Tibial nerve (tissue), 4 donors: ENCODE data around the gene NPHP4. TPM values are rescaled to one million over a fixed set of nuclear protein-coding genes. Genes with fewer than 3 reads are reported as not detected.

Source experiments
- DNase-seq, 2 donors: peaks; one replicate each; pipeline ENCODE4 v3.0.0-alpha.2; 2019; ENCODE audit warnings: low spot score in 2 of 2
- H3K27ac ChIP-seq, 4 donors: fragments of 200-600 bp; sonication (generic) in 3 of 4; one replicate each; pipeline ENCODE4 v1.5.1; 2017 to 2019; ENCODE audit warnings: mild to moderate bottlenecking in 1 of 4
- H3K27me3 ChIP-seq, 2 donors: fragments of 200-600 bp; sonication (generic) in 1 of 2; one replicate each; pipeline versions ENCODE4 v1.5.1 to v1.6.0; 2017 to 2019
- H3K36me3 ChIP-seq, 3 donors: fragments of 200-600 bp; sonication (generic); one replicate each; pipeline ENCODE4 v1.5.1; 2018 to 2019
- H3K4me1 ChIP-seq, 4 donors: fragments of 200-600 bp; sonication (generic) in 3 of 4; one replicate each; pipeline ENCODE4 v1.5.1; 2017 to 2019
- H3K4me3 ChIP-seq, 4 donors: fragments of 200-600 bp; sonication (generic) in 3 of 4; one replicate each; pipeline ENCODE4 v1.5.1; 2017 to 2019; ENCODE audit warnings: mild to moderate bottlenecking in 1 of 4, moderate library complexity in 1 of 4
- H3K9me3 ChIP-seq, 4 donors: fragments of 200-600 bp; sonication (generic) in 3 of 4; one replicate each; pipeline ENCODE4 v1.5.1; 2017 to 2019
- CTCF ChIP-seq, 5 experiments: fragments of 200-600 bp in 3 of 5; fragments of 450-650 bp in 2 of 5; sonication (generic) in 3 of 5; IDR thresholded peaks; one replicate each; pipeline ENCODE4 v1.5.1; 2016 to 2019; ENCODE audit warnings: antibody characterized with exemption in 5 of 5, mild to moderate bottlenecking in 3 of 5, moderate library complexity in 2 of 5
- EP300 ChIP-seq, 2 donors: sonication (generic); formaldehyde crosslinking; IDR thresholded peaks; one replicate each; pipeline ENCODE4 v1.6.1; 2017; ENCODE audit warnings: antibody characterized with exemption in 2 of 2, mild to moderate bottlenecking in 1 of 2
- POLR2A ChIP-seq, 2 donors: fragments of 450-650 bp; IDR thresholded peaks; one replicate each; pipeline ENCODE4 v1.6.1; 2017; ENCODE audit warnings: antibody characterized with exemption in 2 of 2, mild to moderate bottlenecking in 2 of 2, moderate library complexity in 2 of 2
- WGBS, 2 donors: methylation state at CpG; one replicate each; pipeline ENCODE4 v1.1.5; 2018; 5-methylcytosine and 5-hydroxymethylcytosine counted together
- total RNA-seq, 4 donors: library from RNA; depleted of rRNA; stranded (reverse); fragments of >200 nt; gene quantifications; one replicate each; pipeline ENCODE4 v1.1.0, GENCODE V29; 2016

NPHP4 gene
- total RNA-seq, 4 donors from 2014 or later, result 14.7 to 34.5 (median 28.0) TPM

- Histone ChIP-seq H3K27ac (no peak overlapping the region), H3K4me3 (no peak overlapping the region), H3K9me3 (no peaks in the 10 kb centered on the region), H3K4me1 (no peaks in the 10 kb centered on the region), H3K36me3 (peaks cover 0 to 76% (median 6%) of the 10 kb centered on the region in 3 donors), H3K27me3 (no peaks in the 10 kb centered on the region)
- TF ChIP-seq EP300 (IDR thresholded peaks at IDR 0.05) (no peak), CTCF (IDR thresholded peaks at IDR 0.05) (no peak)
- no peak for DNase-seq
- 89 to 92% methylated on average over 5 of the region's 5 CpGs for WGBS, 2 donors
Observed at GRCh38 chr1:5903031-5903430, 89.2 kb downstream of the NPHP4 start.

- no peak for DNase-seq
- H3K27ac ChIP-seq, result no peak overlapping the region
- WGBS, 2 donors, result 62 to 70% methylated on average over 2 of the region's 2 CpGs
- no peaks in the 10 kb centered on the region for H3K9me3 ChIP-seq
- no peaks in the 10 kb centered on the region for H3K4me1 ChIP-seq
- peaks cover 0 to 75% (median 6%) of the 10 kb centered on the region in 3 donors for H3K36me3 ChIP-seq
- no peak for TF ChIP-seq POLR2A (IDR thresholded peaks at IDR 0.05)
- no peak for TF ChIP-seq EP300 (IDR thresholded peaks at IDR 0.05)
- no peak for TF ChIP-seq CTCF (IDR thresholded peaks at IDR 0.05)
- no peak overlapping the region for H3K4me3 ChIP-seq
- no peaks in the 10 kb centered on the region for H3K27me3 ChIP-seq
Observed at GRCh38 chr1:5901841-5902240, 90.4 kb downstream of the NPHP4 start.

GRCh38 chr1:5901150-5901549, 91.1 kb downstream of the NPHP4 start:
- peaks cover 0 to 72% (median 6%) of the 10 kb centered on the region in 3 donors for H3K36me3 ChIP-seq
- H3K9me3 ChIP-seq, result no peaks in the 10 kb centered on the region
- no peak overlapping the region for H3K4me3 ChIP-seq
- WGBS, 2 donors, result 76 to 79% methylated on average over 5 of the region's 5 CpGs
- no peaks in the 10 kb centered on the region for H3K27me3 ChIP-seq
- no peaks in the 10 kb centered on the region for H3K4me1 ChIP-seq
- DNase-seq, result no peak
- no peak overlapping the region for H3K27ac ChIP-seq
- TF ChIP-seq CTCF (IDR thresholded peaks at IDR 0.05) (no peak), POLR2A (IDR thresholded peaks at IDR 0.05) (no peak), EP300 (IDR thresholded peaks at IDR 0.05) (no peak)

GRCh38 chr1:5898266-5898665, 94.0 kb downstream of the NPHP4 start:
- no peaks in the 10 kb centered on the region for H3K9me3 ChIP-seq
- H3K4me1 ChIP-seq, result no peaks in the 10 kb centered on the region
- peaks cover 0 to 52% (median 0%) of the 10 kb centered on the region in 3 donors for H3K36me3 ChIP-seq
- DNase-seq, result no peak
- H3K4me3 ChIP-seq, result no peak overlapping the region
- WGBS, 2 donors, result 91 to 92% methylated on average over 15 to 17 of the region's 17 CpGs
- TF ChIP-seq CTCF (IDR thresholded peaks at IDR 0.05), result no peak
- TF ChIP-seq EP300 (IDR thresholded peaks at IDR 0.05), result no peak
- TF ChIP-seq POLR2A (IDR thresholded peaks at IDR 0.05), result no peak
- H3K27me3 ChIP-seq, result no peaks in the 10 kb centered on the region
- no peak overlapping the region for H3K27ac ChIP-seq

- TF ChIP-seq POLR2A (IDR thresholded peaks at IDR 0.05) (no peak), CTCF (IDR thresholded peaks at IDR 0.05) (no peak), EP300 (IDR thresholded peaks at IDR 0.05) (no peak)
- Histone ChIP-seq H3K36me3 (peaks cover 0 to 41% (median 0%) of the 10 kb centered on the region in 3 donors), H3K4me1 (no peaks in the 10 kb centered on the region), H3K27me3 (no peaks in the 10 kb centered on the region), H3K4me3 (no peak overlapping the region), H3K9me3 (no peaks in the 10 kb centered on the region), H3K27ac (no peak overlapping the region)
- WGBS, 2 donors, result 64 to 66% methylated on average over 29 of the region's 29 CpGs
- DNase-seq, result no peak
Observed at GRCh38 chr1:5896706-5897660, 95.2 kb downstream of the NPHP4 start.
